Stimulated activated CD8-positive, alpha-beta memory T cell treated with anti-CD3 and anti-CD28 coated beads, Interleukin-4, amount 100 ng/mL, for 48 hours (primary cell): ENCODE data around the gene KDM5B.

ENCODE experiments used
- DNase-seq: peaks from one replicate; pipeline ENCODE4 v3.0.0-alpha.2; 2020

KDM5B gene

DNA sequence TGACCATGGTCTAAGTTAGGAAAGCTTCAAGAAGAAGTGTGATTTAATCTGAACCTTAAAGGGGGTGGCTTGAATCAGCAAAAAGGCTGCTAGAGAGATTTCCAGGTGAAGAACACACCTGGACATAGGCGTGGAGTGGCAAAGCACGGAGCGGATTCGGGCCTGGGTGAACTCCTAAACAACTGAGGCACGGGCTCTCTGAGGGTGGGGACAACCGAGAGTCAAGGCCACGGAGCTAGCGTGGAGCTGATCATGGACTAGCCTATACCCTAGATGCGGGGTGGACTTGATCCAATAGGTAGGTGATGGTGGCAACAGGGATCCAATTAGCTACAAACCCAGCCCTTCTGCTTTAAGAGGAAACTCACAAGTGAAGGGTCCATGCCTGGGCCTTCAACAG, 125.7 kb downstream of the KDM5B start:
- DNase-seq = no peak

DNA sequence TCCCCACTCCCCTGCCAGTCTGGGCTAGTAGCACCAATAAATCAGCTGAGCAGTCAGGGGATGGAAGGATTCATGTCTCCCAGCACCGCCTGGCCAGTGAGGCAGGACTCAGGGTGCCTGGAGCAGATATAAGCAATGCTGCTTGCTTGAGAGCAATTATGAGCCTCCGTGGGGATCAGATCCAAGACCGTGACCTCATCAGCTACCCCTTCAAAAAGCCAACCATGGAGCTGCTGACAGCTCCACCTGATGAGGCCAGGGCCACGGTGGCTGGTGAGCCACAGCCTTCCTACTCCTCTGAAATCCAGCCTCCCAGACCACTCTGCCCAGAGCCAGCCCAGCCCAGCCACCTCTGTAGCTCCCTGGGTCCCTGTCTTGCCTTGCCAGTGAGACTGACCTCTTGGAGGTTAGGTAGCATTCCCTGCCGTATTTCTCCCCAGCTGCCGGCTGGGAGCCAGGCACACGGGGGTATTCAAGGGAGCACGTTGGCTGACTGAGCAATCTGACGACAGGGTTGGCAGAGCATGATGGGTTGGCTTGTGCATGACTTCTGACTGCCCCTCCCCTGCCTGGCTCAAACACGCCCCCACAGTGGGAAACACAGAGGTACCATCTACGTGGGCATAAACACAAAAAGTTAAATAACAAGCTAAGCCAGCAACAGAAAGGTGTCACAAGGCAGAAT, 126.3 kb downstream of the KDM5B start:
- no peak for DNase-seq

DNA sequence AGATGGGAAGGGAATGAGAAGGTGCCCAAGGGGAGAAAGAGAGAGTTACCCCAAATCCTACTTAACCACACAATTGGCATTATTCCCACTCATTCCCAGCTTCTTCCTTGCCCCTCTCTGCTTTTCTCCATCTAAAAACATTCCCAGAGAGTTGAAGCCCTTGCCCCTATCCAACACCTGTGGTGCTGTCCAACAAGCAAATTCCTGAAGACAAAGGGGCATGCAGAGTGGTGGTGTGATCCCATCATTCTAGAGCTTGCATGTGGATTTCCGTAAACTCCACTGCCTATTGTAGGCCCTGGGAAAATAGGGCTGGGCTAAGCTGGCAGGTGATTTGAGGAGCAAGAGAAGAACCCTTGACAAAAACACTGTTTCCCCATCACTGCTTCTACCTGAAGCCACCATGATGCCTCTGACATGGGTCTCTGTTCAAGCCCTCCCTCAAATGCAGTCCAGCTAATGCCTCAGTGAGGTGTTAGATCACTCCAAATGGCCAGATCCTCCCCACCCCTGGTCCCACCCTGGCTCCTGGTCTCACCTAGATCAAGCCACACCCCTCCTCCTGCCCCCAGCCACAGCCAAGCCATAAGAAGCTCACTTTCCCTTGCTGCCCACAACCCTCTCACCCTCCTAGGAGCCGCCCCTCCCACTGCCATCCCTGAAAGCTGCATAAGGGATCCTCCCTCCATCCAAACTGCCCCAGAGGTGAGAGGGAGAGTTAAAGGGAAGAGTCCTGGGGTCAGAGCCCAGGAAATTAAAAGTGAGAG, 127.5 kb downstream of the KDM5B start:
- DNase-seq = no peak

- no peak for DNase-seq
Measured at GRCh38 chr1:202679406-202680177, 128.6 kb downstream of the KDM5B start.

GRCh38 chr1:202677433-202677832, 130.8 kb downstream of the KDM5B start:
- DNase-seq = no peak
